ENCODE results near the gene TRIM33. TPM values are rescaled to one million over a fixed set of nuclear protein-coding genes. Genes with fewer than 3 reads are reported as not detected.

TRIM33 gene
- total RNA-seq, 1 experiment from 2014 or later = 50.1 TPM

GRCh38 chr1:114454539-114454938, 56.5 kb downstream of the TRIM33 start:
- CTCF ChIA-PET = no interaction called here
- H3K4me3 ChIP-seq (ENCODE audit: low read depth, low read length, poor library complexity, severe bottlenecking) = no peak overlapping the region
- TF ChIP-seq CTCF (conservative IDR thresholded peaks at IDR 0.05; ENCODE audit: low read depth, low read length) (no peak), EZH2 (IDR thresholded peaks at IDR 0.05; ENCODE audit: borderline replicate concordance, low read depth, low read length, poor library complexity, severe bottlenecking) (no peak)
- POLR2A ChIA-PET (ENCODE audit: low non-redundant PET) = no interaction called here
- H3K9me3 ChIP-seq (ENCODE audit: low read depth, low read length, poor library complexity, severe bottlenecking) = peaks cover 7% of the 10 kb centered on the region
- H3K27ac ChIP-seq (ENCODE audit: low read depth, low read length, poor library complexity, severe bottlenecking) = no peak overlapping the region
- intact Hi-C loops (cut with micrococcal nuclease; ENCODE audit: unreplicated experiment) = no loop called here
- peaks cover 22% of the 10 kb centered on the region for H3K36me3 ChIP-seq (ENCODE audit: insufficient read depth, low read length, poor library complexity, severe bottlenecking)
- no peaks in the 10 kb centered on the region for H3K27me3 ChIP-seq (replicated peaks; ENCODE audit: insufficient read depth, low read depth, low read length, poor library complexity)
- BruUV-seq (replicated peaks) = no TSS peak
- H3K4me1 ChIP-seq (ENCODE audit: insufficient read depth, low read length, poor library complexity, severe bottlenecking) = no peaks in the 10 kb centered on the region
- DNase-seq (ENCODE audit: low spot score) = no peak

DNA sequence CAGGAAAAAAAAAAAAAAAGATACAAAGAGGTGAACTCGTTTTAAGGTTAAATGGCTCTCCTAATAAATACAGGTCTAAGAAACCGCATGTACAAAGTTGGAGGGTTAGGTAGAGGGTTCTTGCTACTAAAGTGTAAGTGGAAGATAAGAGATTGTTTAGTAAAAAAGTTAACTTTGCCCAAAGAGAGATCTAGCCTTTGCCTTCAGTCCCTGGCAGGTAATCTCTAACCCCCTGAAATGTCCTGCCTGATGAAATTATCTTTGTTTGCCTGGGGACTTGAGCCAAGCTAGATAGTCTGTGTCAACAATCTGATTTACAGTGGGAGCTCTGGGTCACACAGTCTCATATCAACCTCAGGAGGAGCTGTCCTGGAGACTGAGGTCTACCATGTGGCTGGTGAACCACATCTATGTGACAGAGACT, 57.6 kb downstream of the TRIM33 start:
- intact Hi-C loops (cut with micrococcal nuclease; ENCODE audit: unreplicated experiment) = no loop called here
- TF ChIP-seq CTCF (conservative IDR thresholded peaks at IDR 0.05; ENCODE audit: low read depth, low read length) = no peak
- ChIA-PET CTCF (no interaction called here), POLR2A (ENCODE audit: low non-redundant PET) (interaction anchor here (0.6 kb wide), 1 partner anchor 1005 kb away, joined by 7 read pairs; no protein-coding TSS in a partner anchor)
- peaks cover 22% of the 10 kb centered on the region for H3K36me3 ChIP-seq (ENCODE audit: insufficient read depth, low read length, poor library complexity, severe bottlenecking)
- DNase-seq (ENCODE audit: low spot score) = no peak
- no peaks in the 10 kb centered on the region for H3K4me1 ChIP-seq (ENCODE audit: insufficient read depth, low read length, poor library complexity, severe bottlenecking)
- H3K9me3 ChIP-seq (ENCODE audit: low read depth, low read length, poor library complexity, severe bottlenecking) = peaks cover 2% of the 10 kb centered on the region
- H3K27me3 ChIP-seq (replicated peaks; ENCODE audit: insufficient read depth, low read depth, low read length, poor library complexity) = no peaks in the 10 kb centered on the region
- BruUV-seq (replicated peaks) = no TSS peak
- H3K27ac ChIP-seq (ENCODE audit: low read depth, low read length, poor library complexity, severe bottlenecking) = no peak overlapping the region
- H3K4me3 ChIP-seq (ENCODE audit: low read depth, low read length, poor library complexity, severe bottlenecking) = no peak overlapping the region

GRCh38 chr1:114448370-114449036, 62.5 kb downstream of the TRIM33 start:
- intact Hi-C loops (cut with micrococcal nuclease; ENCODE audit: unreplicated experiment) = no loop called here
- Histone ChIP-seq H3K9me3 (ENCODE audit: low read depth, low read length, poor library complexity, severe bottlenecking) (no peaks in the 10 kb centered on the region), H3K27me3 (replicated peaks; ENCODE audit: insufficient read depth, low read depth, low read length, poor library complexity) (no peaks in the 10 kb centered on the region), H3K36me3 (ENCODE audit: insufficient read depth, low read length, poor library complexity, severe bottlenecking) (peaks cover 11% of the 10 kb centered on the region), H3K4me1 (ENCODE audit: insufficient read depth, low read length, poor library complexity, severe bottlenecking) (no peaks in the 10 kb centered on the region), H3K27ac (ENCODE audit: low read depth, low read length, poor library complexity, severe bottlenecking) (no peak overlapping the region), H3K4me3 (ENCODE audit: low read depth, low read length, poor library complexity, severe bottlenecking) (no peak overlapping the region)
- TF ChIP-seq CTCF (conservative IDR thresholded peaks at IDR 0.05; ENCODE audit: low read depth, low read length) (no peak), EZH2 (IDR thresholded peaks at IDR 0.05; ENCODE audit: borderline replicate concordance, low read depth, low read length, poor library complexity, severe bottlenecking) (no peak)
- BruUV-seq (replicated peaks) = no TSS peak
- ChIA-PET CTCF (no interaction called here), POLR2A (ENCODE audit: low non-redundant PET) (no interaction called here)
- DNase-seq (ENCODE audit: low spot score) = no peak
